ENCODE results near the gene PRAMEF15.
"Not testable (repeated sequence)": the region's sequence is repeated elsewhere in the genome, so short reads cannot be mapped to it uniquely, and the experiment has no call there.

DNA sequence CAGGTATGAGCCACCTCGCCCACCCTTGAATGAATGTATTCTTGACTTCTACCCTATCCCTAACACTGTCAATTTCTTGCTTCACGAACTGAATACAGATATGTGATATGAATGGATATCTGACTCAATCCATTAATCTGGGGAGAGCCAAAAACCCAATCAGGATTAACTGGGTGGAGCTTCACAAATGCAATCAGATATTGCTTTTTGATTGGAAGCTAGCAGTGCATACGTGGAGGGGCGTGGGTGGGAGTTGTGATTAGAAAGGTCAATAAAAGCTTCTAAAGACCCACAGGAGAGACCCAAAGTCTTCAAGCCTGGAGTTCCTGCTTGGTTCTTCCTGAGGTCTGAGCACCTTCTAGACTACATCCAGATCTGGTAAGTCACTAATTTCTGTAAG is at the start of gene PRAMEF15:
- TF ChIP-seq FOXP4 (CRISPR knock-in tag; IDR thresholded peaks at IDR 0.05); ATF7 (IDR thresholded peaks at IDR 0.05); ATF7 (CRISPR knock-in tag; IDR thresholded peaks at IDR 0.05); RFX5 (IDR thresholded peaks at IDR 0.05; ENCODE audit: low read depth, low read length); ZNF577 (CRISPR knock-in tag; IDR thresholded peaks at IDR 0.05; ENCODE audit: borderline replicate concordance, low read depth); EZH2 (conservative IDR thresholded peaks at IDR 0.05; ENCODE audit: low read depth, low read length): not testable (repeated sequence)
- TF ChIP-seq, protein P1, sequence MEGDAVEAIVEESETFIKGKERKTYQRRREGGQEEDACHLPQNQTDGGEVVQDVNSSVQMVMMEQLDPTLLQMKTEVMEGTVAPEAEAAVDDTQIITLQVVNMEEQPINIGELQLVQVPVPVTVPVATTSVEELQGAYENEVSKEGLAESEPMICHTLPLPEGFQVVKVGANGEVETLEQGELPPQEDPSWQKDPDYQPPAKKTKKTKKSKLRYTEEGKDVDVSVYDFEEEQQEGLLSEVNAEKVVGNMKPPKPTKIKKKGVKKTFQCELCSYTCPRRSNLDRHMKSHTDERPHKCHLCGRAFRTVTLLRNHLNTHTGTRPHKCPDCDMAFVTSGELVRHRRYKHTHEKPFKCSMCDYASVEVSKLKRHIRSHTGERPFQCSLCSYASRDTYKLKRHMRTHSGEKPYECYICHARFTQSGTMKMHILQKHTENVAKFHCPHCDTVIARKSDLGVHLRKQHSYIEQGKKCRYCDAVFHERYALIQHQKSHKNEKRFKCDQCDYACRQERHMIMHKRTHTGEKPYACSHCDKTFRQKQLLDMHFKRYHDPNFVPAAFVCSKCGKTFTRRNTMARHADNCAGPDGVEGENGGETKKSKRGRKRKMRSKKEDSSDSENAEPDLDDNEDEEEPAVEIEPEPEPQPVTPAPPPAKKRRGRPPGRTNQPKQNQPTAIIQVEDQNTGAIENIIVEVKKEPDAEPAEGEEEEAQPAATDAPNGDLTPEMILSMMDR (CRISPR knock-in tag; IDR thresholded peaks at IDR 0.05): not testable (repeated sequence)

Measured in HepG2 (cell line).